GM20000 (cell line): ENCODE data around the gene NTN5.
"Not testable (repeated sequence)": the region's sequence is repeated elsewhere in the genome, so short reads cannot be mapped to it uniquely, and the experiment has no call there.

Experiments
- DNase-seq: peaks from one replicate; pipeline ENCODE4 v3.0.0; 2012; ENCODE audit warnings: low spot score
- TF ChIP-seq, protein P1 (sequence below): IDR thresholded peaks from 2 replicates; pipeline ENCODE4 v1.5.1; 2012; ENCODE audit warnings: mild to moderate bottlenecking, control low read depth; ENCODE audit errors: extremely low read depth, missing control alignments

Gene NTN5, protein sequence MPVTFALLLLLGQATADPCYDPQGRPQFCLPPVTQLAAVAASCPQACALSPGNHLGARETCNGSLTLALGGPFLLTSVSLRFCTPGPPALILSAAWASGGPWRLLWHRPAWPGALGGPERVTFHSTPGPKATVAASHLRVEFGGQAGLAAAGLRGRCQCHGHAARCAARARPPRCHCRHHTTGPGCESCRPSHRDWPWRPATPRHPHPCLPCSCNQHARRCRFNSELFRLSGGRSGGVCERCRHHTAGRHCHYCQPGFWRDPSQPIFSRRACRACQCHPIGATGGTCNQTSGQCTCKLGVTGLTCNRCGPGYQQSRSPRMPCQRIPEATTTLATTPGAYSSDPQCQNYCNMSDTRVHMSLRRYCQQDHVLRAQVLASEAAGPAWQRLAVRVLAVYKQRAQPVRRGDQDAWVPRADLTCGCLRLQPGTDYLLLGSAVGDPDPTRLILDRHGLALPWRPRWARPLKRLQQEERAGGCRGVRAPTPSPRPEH

DNA sequence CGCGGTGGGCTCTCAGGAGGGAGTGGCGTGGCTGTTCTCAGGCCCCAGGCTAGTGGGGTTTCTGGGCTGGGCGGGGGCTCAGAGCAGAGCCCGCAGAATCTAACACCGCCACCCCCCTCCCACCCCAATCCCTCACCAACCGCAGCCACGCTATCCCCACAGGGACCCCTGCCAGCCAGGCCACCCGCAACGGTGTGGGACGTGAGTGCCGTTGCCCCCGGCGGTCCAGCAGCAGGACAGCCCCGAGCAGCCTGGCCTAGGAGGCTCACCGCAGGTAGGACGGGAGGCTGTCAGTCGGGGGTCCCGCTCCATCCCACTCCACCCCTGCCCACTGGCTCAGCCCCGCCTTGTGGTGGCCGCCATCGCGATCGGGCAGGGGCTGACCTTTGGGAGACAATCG is at the start of gene NTN5:
NTN5 (minus strand) TSS at position 24 of the 400 bp plus-strand sequence. CDS start 2,031 bp downstream, outside the sequence.
- TF ChIP-seq, protein P1, sequence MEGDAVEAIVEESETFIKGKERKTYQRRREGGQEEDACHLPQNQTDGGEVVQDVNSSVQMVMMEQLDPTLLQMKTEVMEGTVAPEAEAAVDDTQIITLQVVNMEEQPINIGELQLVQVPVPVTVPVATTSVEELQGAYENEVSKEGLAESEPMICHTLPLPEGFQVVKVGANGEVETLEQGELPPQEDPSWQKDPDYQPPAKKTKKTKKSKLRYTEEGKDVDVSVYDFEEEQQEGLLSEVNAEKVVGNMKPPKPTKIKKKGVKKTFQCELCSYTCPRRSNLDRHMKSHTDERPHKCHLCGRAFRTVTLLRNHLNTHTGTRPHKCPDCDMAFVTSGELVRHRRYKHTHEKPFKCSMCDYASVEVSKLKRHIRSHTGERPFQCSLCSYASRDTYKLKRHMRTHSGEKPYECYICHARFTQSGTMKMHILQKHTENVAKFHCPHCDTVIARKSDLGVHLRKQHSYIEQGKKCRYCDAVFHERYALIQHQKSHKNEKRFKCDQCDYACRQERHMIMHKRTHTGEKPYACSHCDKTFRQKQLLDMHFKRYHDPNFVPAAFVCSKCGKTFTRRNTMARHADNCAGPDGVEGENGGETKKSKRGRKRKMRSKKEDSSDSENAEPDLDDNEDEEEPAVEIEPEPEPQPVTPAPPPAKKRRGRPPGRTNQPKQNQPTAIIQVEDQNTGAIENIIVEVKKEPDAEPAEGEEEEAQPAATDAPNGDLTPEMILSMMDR: no peak
- no peak for DNase-seq

DNA sequence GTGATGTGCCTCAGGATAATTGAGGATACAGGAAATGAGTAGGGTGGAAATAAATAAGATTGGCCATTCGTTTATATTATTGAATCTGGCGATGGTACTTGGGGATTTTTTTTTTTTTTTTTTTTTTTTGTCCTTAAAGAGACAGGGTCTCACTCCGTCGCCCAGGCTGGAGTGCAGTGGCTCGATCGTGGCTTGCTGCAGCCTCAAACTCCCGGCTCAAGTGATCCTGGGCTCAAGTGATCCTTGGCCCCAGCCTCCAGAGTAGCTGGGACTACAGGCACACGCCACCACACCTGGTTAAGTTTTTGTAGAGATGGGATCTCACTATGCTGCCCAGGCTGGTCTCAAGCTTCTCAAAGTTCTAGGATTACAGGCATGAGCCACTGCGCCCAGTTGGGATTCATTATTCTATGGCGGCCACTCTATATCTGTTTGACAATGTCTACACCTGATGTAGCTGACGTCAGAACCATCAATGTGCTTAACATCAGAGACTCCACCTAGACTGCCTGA is 49.4 kb upstream of the NTN5 start:
- no peak for DNase-seq
- TF ChIP-seq, protein P1: no peak

DNA sequence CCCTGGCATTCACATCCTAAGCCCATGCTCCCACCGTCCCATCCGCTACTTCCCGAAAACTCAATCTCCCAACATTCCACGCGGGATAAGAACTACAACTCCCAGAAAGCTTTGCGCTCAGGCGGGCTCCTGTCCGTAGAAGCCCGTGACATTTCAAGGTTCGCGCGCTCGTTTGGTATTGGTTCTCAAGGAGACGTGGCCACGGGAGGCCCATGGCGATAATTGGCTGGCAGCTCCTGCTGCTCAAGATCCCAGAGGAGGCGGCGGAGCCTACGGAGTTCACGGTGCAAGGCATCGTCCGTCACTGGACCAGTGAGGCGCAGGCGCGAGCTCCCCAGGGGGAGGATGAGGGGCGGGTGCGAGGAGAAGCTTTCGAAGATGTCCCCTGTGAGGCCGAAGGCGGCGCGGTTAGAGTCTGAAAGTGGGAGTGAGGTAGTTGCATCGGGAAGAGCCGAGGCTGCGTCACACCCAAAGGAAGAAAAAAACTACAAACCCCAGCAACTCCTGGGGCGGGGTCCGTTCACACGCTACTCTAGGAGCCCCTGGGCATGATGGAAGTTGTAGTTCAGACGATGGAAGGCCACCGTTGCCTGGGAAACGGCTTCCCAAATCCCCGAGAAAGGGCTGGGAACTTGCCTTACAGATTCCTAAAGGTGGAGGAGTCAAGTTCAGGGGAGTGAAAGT is 47.9 kb upstream of the NTN5 start:
- DNase-seq: peak; percentile 98
- TF ChIP-seq, protein P1: no peak

DNA sequence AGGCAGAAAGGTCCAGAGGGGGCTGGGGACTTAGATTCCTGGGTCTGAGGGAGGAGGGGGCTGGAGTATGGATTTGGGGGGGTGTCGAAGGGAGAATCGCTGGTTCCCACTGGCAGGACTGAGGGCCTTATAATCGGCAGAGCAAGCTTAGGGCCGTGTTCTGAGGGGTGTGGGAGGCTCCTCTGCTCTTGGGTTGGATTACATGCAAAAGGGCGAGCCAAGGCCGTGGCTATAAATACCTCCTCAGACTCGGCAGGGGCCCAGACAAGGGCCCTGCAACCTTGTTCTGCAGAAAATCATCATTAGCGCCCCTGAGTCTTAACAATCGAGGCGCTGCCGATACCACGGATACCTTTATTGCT is 47.4 kb upstream of the NTN5 start:
- DNase-seq: no peak
- TF ChIP-seq, protein P1: no peak

DNA sequence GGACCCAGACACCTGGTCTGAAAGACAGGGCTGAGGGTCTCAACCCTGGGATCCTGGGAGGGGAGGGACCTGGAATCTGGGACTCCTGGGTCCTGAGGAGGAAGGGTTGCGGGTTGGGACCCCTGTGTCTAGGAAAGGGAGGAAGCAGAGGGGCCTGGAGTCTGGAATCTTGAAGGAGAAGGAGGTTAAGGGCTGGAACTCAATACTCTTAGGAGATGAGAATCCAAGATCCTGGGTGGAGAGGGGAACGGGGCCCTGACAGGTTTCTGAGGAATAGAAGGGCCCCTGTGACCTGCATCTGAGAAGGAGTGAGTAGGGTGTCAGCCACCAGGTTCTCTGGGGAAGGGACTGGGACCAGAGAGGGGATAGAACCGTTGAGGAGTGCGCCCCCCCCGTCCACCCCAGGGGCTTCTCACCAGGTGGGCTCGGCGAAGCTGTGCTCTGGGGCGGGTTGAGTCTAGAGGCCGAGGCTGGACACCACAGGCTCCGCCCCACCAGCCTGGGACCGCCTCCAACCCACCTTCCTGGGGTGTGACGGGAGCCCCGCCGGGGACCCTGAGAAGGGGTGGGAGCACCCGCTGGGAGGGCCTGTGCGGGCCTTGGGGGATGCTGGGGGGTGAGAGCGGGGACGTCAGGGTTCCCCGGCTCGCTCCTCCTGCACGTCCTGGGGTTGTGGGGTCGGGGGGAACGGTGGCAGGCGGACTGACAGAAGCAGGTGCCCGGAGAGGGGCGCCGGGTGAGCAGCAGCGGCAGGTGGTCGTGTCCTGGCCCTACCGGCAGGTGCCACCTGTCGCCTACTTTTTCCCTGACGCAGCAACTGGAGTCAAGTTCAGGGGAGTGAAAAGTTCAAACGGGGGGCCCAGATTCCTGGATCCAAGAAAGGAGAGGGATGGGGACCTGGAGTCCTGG is 46.7 kb upstream of the NTN5 start, which contains the start of gene MAMSTR:
MAMSTR (minus strand) TSS at position 463 of the 909 bp plus-strand sequence. CDS start 694 bp downstream, outside the sequence.
- TF ChIP-seq, protein P1: no peak
- DNase-seq: no peak

DNA sequence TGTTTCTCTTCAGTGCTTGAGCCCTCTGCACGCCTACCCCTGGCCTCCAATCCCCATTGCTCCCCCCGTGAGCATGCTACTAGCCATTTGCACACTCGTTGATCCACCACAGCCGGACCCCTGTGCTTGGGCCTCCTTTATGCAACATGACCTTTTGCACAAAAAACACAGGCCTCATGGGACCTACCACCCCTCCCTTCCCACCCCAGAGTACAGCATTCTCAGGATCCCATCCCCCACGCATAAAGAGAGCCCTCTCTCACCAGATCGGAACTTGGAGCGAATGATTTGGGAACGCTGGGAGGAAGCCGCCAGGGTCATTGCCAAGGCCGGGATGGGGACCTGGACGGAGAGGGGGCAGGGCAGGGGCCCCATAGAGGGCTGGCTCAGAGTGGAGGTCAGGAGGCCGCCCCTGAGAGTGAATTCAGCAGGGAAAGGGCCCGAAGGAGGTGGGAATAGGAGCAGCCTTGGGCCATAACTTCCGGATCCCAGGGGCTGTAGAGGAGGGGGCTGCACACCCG is 46.0 kb upstream of the NTN5 start:
- TF ChIP-seq, protein P1: no peak
- no peak for DNase-seq

DNA sequence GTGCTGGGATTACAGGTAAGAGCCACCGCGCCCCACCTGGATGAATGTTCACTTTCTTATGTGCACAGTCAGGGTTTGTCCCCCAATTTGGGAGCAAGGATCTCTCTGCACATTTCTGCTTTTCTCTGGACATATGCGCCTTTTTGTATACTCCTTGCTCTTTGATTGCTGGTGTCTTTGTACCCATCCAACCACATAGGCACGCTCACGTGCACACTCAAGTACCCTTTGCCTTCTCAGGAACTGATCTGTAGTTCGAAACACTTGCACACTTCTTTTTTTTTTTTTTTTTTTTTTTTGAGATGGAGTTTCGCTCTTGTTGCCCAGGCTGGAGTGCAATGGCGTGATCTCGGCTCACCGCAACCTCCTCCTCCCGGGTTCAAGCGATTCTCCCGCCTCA is 45.3 kb upstream of the NTN5 start:
- DNase-seq: not testable (repeated sequence)
